ENCODE data around the gene YBX1.

DNA sequence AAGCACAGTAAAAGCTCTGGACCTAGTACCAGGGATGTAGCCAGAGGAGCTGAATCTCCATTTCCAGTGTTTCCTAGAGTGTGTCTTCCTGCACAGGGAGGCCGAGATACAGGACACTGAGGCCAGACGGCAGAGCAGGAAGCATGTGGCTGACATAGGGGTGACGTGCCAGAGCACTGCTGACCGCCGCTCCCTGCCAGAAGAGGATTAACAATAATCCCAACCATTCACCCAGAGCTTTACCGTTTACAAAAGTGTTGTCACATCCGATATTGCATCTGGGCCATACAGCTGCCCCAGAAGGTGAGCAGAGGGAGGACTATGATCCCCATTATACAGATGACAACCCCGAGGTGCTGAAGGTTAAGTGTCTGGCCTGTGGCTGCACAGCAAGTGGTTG, 63.6 kb downstream of the YBX1 start:
- TF ChIP-seq ZFP41 (tag by site-specific recombination; IDR thresholded peaks at IDR 0.05; ENCODE audit: borderline replicate concordance): no peak
- no peak for TF ChIP-seq ZBTB44 (tag by site-specific recombination; IDR thresholded peaks at IDR 0.05)
- TF ChIP-seq ZNF704 (tag by site-specific recombination; IDR thresholded peaks at IDR 0.05): no peak
- TF ChIP-seq ZBTB48 (tag by site-specific recombination; IDR thresholded peaks at IDR 0.05): no peak
- TF ChIP-seq, protein P1, sequence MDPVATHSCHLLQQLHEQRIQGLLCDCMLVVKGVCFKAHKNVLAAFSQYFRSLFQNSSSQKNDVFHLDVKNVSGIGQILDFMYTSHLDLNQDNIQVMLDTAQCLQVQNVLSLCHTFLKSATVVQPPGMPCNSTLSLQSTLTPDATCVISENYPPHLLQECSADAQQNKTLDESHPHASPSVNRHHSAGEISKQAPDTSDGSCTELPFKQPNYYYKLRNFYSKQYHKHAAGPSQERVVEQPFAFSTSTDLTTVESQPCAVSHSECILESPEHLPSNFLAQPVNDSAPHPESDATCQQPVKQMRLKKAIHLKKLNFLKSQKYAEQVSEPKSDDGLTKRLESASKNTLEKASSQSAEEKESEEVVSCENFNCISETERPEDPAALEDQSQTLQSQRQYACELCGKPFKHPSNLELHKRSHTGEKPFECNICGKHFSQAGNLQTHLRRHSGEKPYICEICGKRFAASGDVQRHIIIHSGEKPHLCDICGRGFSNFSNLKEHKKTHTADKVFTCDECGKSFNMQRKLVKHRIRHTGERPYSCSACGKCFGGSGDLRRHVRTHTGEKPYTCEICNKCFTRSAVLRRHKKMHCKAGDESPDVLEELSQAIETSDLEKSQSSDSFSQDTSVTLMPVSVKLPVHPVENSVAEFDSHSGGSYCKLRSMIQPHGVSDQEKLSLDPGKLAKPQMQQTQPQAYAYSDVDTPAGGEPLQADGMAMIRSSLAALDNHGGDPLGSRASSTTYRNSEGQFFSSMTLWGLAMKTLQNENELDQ (tag by site-specific recombination; IDR thresholded peaks at IDR 0.05; ENCODE audit: low read depth): no peak
- TF ChIP-seq CTCF (tag by site-specific recombination; IDR thresholded peaks at IDR 0.05): no peak
- TF ChIP-seq REPIN1 (tag by site-specific recombination; IDR thresholded peaks at IDR 0.05; ENCODE audit: low read depth): no peak
- no peak for TF ChIP-seq YY1 (tag by site-specific recombination; IDR thresholded peaks at IDR 0.05)
- TF ChIP-seq ZEB2 (tag by site-specific recombination; IDR thresholded peaks at IDR 0.05): no peak
- TF ChIP-seq, protein P2, sequence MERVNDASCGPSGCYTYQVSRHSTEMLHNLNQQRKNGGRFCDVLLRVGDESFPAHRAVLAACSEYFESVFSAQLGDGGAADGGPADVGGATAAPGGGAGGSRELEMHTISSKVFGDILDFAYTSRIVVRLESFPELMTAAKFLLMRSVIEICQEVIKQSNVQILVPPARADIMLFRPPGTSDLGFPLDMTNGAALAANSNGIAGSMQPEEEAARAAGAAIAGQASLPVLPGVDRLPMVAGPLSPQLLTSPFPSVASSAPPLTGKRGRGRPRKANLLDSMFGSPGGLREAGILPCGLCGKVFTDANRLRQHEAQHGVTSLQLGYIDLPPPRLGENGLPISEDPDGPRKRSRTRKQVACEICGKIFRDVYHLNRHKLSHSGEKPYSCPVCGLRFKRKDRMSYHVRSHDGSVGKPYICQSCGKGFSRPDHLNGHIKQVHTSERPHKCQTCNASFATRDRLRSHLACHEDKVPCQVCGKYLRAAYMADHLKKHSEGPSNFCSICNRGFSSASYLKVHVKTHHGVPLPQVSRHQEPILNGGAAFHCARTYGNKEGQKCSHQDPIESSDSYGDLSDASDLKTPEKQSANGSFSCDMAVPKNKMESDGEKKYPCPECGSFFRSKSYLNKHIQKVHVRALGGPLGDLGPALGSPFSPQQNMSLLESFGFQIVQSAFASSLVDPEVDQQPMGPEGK (tag by site-specific recombination; IDR thresholded peaks at IDR 0.05): no peak
- TF ChIP-seq ZNF274 (IDR thresholded peaks at IDR 0.05; ENCODE audit: low read length): no peak
- no peak for TF ChIP-seq ZNF274 (tag by site-specific recombination; IDR thresholded peaks at IDR 0.05; ENCODE audit: borderline replicate concordance)
- no peak for TF ChIP-seq ZNF654 (tag by site-specific recombination; IDR thresholded peaks at IDR 0.05; ENCODE audit: low read depth)
- TF ChIP-seq ZNF223 (tag by site-specific recombination; IDR thresholded peaks at IDR 0.05): no peak

Measured in HEK293 (cell line).